PC-9 (cell line): ENCODE results near the gene BEST2.

ENCODE experiments used
- CTCF ChIP-seq: fragments of 200-600 bp; sonication (generic); conservative IDR thresholded peaks from 2 replicates; pipeline ENCODE4 v1.6.1; 2017; ENCODE audit warnings: mixed run types, antibody characterized with exemption, mild to moderate bottlenecking, moderate library complexity
- EZH2 ChIP-seq: fragments of 200-600 bp; sonication (generic); IDR thresholded peaks from 2 replicates; pipeline ENCODE4 v1.8.0; 2017; ENCODE audit warnings: antibody characterized with exemption, low read depth

GRCh38 chr19:12791345-12792050 is 39.9 kb downstream of the BEST2 start, which contains the start of gene JUNB:
- TF ChIP-seq CTCF (no peak; the same call in 1 of the 2 replicates), EZH2 (no peak)
